Epithelial cell of proximal tubule (primary cell): ENCODE results near the gene PTPRN2. TPM values are rescaled to one million over a fixed set of nuclear protein-coding genes. Genes with fewer than 3 reads are reported as not detected.

Experiments used
- DNase-seq: peaks from one replicate; pipeline ENCODE4 v3.0.0-alpha.2; 2011; ENCODE audit warnings: low read depth
- H3K4me3 ChIP-seq: 2 replicates; pipeline ENCODE4 v1.5.1; 2011; ENCODE audit warnings: low read depth, mild to moderate bottlenecking, low read length
- total RNA-seq: library from RNA; depleted of rRNA; stranded (reverse); fragments of >200 nt; gene quantifications from 2 replicates; pipeline ENCODE4 v1.2.3, GENCODE V29; 2015
- TF ChIP-seq, protein P1 (sequence below): conservative IDR thresholded peaks from 2 replicates; pipeline ENCODE4 v1.5.1; 2012; ENCODE audit warnings: low read depth, mild to moderate bottlenecking, low read length

PTPRN2 gene
- total RNA-seq, 1 donor from 2014 or later, result 2.8 TPM

DNA sequence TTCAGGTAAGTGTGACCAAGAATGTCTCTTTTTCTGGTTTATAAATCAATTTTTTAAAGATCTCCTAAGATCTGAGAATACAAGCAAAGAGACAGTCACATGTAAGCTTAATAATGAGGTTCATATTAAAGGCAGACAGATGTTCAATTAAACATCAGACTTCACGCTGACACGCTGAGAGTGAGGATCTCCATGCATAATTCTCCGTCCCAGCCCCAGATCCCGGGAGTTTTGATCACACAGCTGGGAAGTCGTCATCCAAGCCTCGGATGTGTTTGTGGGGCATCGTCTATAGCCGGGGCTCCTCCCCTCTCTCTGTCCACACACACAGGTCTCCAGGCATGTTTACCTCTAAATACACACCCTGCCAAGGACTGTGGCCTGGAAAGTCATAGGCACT is 223.2 kb downstream of the PTPRN2 start:
- DNase-seq, result no peak
- TF ChIP-seq, protein P1, sequence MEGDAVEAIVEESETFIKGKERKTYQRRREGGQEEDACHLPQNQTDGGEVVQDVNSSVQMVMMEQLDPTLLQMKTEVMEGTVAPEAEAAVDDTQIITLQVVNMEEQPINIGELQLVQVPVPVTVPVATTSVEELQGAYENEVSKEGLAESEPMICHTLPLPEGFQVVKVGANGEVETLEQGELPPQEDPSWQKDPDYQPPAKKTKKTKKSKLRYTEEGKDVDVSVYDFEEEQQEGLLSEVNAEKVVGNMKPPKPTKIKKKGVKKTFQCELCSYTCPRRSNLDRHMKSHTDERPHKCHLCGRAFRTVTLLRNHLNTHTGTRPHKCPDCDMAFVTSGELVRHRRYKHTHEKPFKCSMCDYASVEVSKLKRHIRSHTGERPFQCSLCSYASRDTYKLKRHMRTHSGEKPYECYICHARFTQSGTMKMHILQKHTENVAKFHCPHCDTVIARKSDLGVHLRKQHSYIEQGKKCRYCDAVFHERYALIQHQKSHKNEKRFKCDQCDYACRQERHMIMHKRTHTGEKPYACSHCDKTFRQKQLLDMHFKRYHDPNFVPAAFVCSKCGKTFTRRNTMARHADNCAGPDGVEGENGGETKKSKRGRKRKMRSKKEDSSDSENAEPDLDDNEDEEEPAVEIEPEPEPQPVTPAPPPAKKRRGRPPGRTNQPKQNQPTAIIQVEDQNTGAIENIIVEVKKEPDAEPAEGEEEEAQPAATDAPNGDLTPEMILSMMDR, result no peak
- H3K4me3 ChIP-seq, result no peak overlapping the region

DNA sequence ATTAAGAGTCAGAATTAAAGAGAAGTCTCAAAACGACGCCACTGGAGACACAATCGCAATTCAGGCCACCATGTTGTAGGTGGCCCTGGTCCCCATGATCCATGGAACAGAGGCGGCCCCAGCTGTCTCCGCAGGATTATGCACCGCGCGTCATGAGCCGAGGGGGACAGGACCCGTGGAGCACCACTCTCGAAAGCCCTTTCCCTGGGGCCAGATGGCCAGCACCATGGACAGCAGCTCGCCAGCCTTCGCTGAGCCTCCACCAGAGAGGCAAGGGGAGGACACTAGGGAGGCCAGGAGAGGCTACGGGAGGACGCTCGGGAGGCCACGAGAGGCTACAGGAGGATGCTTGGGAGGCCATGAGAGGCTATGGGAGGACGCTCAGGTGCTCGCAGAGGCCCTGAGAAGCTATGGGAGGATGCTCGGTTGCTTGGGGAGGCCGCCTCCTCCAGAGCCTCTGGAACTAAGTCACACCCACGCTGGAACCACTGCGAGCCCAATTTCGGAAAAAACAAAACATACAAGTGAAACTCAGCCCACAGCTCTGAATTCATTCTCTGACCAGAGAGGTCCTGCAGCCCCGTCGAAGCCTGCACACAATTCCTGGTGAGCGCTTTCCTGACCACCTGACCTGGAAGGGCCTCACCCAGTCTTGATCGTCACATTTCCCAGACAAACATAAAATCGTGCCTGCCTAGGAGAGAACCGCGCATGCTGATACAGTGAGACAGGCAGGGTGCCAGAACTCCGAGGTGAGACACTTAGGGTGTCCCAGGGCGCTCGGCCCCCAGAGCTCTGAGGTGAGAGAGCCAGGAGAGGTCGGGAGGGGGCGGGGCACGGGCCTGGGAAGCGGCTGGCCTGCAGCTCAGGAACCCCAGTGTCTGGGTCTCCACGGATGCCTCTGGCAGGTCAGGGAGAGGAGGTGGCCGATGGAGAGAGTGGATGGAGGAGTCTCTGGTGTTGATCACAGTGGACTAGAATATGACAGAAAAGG is 224.4 kb downstream of the PTPRN2 start:
- DNase-seq, result no peak
- no peak overlapping the region for H3K4me3 ChIP-seq
- TF ChIP-seq, protein P1, result no peak

DNA sequence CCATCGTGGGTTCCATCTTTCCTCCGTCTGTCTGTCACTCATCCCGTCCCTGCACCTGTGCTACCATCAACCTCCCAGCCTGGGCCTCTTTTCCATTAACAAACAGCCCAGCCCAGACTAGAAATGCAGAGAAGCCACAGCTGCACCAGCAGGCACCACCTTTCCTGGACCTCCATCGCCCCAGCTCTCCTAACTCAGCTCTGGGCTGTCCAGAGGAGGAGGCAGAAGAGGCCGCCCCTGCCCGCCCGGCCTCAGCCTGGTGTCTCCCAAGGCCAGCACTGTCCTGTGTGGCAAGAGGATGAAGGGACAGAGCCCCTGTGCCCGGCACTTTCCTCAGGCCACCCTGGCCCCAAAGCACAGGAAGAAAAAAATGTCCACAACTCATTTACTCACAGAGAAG is 225.6 kb downstream of the PTPRN2 start:
- H3K4me3 ChIP-seq, result no peak overlapping the region
- DNase-seq, result no peak

DNA sequence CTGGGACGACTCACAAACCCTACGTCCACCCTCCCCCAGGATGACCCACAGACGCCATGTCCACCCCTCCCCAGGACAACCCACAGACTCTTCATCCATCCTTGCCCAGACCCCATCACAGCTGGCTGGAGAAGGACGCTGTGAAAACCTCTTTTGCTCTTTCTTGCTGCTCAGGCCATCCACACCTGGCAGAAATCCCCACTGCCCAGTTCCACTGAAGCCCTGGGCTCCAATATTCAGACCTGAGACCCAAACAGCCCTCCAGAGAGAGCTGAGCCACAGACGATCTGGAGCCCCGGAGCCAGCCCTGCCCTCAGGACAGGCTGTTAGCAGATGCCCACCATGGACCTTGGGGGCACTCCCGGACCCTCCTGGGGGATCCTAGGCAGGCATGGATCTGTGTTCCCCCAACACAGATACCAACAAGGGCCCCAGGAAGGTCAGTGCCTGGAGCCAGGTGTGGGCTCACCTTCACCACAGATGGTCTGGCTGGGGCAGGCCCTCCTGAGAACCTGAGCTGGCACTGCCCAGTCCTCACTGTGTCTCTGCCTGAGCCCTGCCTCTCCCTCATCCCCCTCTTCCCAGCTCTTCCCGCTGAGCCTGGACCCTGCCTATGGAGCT is 226.2 kb downstream of the PTPRN2 start:
- DNase-seq, result no peak
- H3K4me3 ChIP-seq, result no peak overlapping the region
- TF ChIP-seq, protein P1, result no peak

More for the DNA sequence above, 225.6 kb downstream of the PTPRN2 start:
- TF ChIP-seq, protein P1, result no peak

DNA sequence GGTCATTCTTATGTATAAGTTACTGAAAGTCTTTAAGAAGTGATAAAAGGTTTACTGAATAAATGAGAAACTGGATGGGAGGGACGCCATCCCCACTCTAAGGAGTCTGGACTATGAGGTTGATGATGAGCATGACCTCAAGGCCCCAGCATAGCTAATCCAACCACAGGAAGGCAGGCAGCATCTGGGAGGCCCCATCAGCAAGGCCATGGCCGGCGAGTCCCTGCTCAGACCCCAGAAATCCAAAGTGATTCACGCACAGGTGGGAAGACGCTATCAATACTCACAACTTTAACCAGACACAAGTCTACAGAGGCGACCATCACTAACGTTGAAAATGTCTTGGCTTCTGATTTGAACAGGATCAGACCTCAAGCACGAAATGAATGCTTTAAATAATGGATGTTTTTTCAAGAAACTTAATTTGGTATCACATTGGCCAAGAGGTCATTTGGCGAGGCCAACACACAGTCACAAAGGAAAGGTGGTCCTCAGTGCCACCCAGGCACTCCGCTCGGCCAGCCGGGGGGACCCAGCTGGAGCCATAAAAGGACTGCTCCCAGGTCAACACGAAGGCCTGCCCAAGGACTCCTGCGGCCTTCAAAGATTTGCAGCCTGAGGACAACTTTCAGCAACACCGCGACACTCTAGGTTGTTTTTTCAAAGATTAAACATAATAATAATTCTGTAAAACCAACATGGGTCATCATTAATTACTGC is 228.5 kb downstream of the PTPRN2 start:
- no peak for DNase-seq
- TF ChIP-seq, protein P1, result no peak
- no peak overlapping the region for H3K4me3 ChIP-seq

DNA sequence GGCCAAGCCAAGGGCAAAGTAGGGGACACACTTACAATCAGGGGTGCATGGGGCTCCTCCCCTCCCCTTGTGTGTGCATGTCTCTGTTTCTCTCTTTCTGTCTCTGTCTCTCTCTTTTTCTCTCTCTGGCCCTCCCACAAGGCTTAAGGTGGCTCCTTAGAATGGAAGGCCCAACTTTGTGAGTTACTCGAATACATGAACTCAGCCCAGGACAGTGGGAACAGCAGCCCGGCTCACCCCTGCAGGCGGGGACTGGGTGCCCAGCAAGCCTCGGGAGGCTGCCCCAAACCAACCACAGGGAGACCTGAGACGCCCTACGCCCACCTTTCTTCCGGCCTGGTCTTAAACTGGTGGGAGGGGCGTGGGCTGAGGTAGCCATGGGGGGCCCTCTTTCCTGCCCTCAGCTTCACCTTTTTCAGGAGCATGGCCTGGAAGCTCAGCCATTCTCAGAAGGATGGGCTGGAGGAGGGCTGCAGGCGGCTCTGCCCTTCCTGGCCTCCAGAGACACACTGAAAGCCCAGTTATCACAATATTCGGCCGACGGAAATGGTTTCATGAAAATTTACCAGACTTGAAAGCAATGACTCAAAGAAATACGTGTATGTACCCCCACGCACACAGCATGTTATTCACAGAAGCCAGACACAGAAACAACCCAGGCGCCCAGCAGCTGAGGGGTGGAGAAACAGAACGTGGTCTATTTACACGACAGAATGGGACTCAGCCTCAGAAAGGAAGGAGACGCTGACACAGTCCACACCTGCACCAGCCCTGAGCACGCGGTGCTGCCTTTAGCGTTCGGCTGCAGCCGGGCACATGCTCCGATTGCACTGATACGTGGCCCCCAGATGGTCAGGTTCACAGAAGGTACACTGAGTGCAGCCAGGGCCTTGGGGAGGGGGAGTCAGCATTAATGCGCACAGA is 229.5 kb downstream of the PTPRN2 start:
- DNase-seq, result no peak
- no peak overlapping the region for H3K4me3 ChIP-seq
- TF ChIP-seq, protein P1, result no peak
